ENCODE data around the gene RIN1. TPM values are rescaled to one million over a fixed set of nuclear protein-coding genes. Genes with fewer than 3 reads are reported as not detected.

Gene RIN1
- total and polyA plus RNA-seq, 2 of the 13 experiments (the other 11 are each of a cell fraction or from before 2014, with no cell fraction given), result 2.4 to 4.1 TPM

DNA sequence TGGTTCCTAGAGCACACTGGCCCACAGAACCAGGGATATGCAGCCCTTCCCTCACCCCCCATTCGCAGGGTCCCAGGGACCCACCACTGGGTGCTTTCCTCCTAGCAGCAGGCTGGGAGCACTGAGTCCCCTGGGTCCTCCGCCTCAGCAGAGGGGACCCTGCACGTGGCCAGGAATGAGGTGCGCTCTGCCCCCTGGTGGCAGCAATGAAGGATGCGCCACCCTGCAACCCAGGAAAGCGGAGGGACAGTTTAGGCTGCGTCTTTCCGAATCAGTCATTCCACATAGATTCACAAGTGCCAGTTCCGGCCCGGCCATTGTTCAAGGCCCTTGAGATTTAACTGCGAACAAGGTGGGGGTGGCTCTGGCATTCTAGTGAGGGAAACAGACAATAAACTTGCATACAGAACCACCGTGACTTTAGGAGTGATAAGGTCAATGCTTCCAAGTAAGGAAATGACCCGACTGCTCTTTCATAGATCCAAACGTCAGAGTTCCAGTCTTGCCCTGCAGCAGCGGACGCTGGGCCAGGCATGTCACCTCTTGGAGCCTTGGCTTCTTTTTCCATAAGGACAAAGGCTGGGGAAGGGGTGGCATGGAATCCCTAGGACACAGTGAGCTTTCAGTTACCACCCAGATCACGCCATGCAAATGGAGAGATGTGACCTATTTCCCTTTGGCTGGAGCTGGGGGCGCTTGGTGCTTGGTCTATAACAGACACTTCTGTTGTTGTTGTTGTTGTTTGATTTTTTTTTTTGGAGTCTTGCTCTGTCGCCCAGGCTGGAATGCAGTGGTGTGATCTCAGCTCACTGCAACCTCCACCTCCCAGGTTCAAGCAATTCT, 7.7 kb downstream of the RIN1 start (continued):
- TF ChIP-seq, protein P1, sequence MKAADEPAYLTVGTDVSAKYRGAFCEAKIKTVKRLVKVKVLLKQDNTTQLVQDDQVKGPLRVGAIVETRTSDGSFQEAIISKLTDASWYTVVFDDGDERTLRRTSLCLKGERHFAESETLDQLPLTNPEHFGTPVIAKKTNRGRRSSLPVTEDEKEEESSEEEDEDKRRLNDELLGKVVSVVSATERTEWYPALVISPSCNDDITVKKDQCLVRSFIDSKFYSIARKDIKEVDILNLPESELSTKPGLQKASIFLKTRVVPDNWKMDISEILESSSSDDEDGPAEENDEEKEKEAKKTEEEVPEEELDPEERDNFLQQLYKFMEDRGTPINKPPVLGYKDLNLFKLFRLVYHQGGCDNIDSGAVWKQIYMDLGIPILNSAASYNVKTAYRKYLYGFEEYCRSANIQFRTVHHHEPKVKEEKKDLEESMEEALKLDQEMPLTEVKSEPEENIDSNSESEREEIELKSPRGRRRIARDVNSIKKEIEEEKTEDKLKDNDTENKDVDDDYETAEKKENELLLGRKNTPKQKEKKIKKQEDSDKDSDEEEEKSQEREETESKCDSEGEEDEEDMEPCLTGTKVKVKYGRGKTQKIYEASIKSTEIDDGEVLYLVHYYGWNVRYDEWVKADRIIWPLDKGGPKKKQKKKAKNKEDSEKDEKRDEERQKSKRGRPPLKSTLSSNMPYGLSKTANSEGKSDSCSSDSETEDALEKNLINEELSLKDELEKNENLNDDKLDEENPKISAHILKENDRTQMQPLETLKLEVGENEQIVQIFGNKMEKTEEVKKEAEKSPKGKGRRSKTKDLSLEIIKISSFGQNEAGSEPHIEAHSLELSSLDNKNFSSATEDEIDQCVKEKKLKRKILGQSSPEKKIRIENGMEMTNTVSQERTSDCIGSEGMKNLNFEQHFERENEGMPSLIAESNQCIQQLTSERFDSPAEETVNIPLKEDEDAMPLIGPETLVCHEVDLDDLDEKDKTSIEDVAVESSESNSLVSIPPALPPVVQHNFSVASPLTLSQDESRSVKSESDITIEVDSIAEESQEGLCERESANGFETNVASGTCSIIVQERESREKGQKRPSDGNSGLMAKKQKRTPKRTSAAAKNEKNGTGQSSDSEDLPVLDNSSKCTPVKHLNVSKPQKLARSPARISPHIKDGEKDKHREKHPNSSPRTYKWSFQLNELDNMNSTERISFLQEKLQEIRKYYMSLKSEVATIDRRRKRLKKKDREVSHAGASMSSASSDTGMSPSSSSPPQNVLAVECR (CRISPR knock-in tag; IDR thresholded peaks at IDR 0.05; ENCODE audit: borderline replicate concordance), result peak; percentile 68; the same call in 1 of the 2 replicates
- TF ChIP-seq, protein P2, sequence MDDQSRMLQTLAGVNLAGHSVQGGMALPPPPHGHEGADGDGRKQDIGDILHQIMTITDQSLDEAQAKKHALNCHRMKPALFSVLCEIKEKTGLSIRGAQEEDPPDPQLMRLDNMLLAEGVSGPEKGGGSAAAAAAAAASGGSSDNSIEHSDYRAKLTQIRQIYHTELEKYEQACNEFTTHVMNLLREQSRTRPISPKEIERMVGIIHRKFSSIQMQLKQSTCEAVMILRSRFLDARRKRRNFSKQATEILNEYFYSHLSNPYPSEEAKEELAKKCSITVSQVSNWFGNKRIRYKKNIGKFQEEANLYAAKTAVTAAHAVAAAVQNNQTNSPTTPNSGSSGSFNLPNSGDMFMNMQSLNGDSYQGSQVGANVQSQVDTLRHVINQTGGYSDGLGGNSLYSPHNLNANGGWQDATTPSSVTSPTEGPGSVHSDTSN (CRISPR knock-in tag; IDR thresholded peaks at IDR 0.05; ENCODE audit: borderline replicate concordance), result no peak
- TF ChIP-seq MLLT10 (CRISPR knock-in tag; IDR thresholded peaks at IDR 0.05), result no peak
- no peak for TF ChIP-seq ZNF446 (CRISPR knock-in tag; IDR thresholded peaks at IDR 0.05)
- TF ChIP-seq ZNF678 (CRISPR knock-in tag; IDR thresholded peaks at IDR 0.05), result no peak
- no peak for TF ChIP-seq IKZF1 (IDR thresholded peaks at IDR 0.05)
- peak; percentile 56 for TF ChIP-seq FOSL2 (CRISPR knock-in tag; IDR thresholded peaks at IDR 0.05)
- TF ChIP-seq, protein P3, sequence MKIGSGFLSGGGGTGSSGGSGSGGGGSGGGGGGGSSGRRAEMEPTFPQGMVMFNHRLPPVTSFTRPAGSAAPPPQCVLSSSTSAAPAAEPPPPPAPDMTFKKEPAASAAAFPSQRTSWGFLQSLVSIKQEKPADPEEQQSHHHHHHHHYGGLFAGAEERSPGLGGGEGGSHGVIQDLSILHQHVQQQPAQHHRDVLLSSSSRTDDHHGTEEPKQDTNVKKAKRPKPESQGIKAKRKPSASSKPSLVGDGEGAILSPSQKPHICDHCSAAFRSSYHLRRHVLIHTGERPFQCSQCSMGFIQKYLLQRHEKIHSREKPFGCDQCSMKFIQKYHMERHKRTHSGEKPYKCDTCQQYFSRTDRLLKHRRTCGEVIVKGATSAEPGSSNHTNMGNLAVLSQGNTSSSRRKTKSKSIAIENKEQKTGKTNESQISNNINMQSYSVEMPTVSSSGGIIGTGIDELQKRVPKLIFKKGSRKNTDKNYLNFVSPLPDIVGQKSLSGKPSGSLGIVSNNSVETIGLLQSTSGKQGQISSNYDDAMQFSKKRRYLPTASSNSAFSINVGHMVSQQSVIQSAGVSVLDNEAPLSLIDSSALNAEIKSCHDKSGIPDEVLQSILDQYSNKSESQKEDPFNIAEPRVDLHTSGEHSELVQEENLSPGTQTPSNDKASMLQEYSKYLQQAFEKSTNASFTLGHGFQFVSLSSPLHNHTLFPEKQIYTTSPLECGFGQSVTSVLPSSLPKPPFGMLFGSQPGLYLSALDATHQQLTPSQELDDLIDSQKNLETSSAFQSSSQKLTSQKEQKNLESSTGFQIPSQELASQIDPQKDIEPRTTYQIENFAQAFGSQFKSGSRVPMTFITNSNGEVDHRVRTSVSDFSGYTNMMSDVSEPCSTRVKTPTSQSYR (CRISPR knock-in tag; IDR thresholded peaks at IDR 0.05; ENCODE audit: borderline replicate concordance), result peak; percentile 28; the same call in 1 of the 2 replicates
- no peak for TF ChIP-seq ZNF101 (CRISPR knock-in tag; IDR thresholded peaks at IDR 0.05; ENCODE audit: borderline replicate concordance, low read depth)
- no peak for TF ChIP-seq KMT2A (CRISPR knock-in tag; IDR thresholded peaks at IDR 0.05)
- TF ChIP-seq, protein P4, sequence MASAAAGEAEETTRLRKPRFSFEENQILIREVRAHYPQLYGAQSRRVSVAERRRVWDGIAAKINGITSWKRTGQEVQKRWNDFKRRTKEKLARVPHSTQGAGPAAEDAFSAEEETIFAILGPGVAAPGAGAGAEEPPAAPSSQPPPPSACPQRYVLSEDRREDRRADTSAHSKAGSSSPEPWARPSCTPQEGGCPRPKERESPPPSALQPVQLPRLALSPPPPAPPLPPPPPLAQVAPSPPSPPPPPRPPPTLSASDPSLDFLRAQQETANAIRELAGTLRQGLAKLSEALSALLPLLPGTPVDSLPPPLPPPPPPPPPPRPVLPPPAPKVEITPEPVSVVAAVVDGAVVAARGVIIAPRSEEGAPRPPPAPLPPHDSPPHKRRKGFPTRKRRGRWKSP (CRISPR knock-in tag; IDR thresholded peaks at IDR 0.05), result peak; percentile 97
- TF ChIP-seq ZBTB7A (CRISPR knock-in tag; IDR thresholded peaks at IDR 0.05), result peak; percentile 69; the same call in 1 of the 2 replicates
- TF ChIP-seq PPARG (CRISPR knock-in tag; conservative IDR thresholded peaks at IDR 0.05), result 0 out of 2 replicates have a peak, but pooled peaks have one; percentile 22
- no peak for TF ChIP-seq FIP1L1 (IDR thresholded peaks at IDR 0.05; ENCODE audit: borderline replicate concordance, insufficient read depth, low read depth, low read length)
- no peak; the same call in 1 of the 2 replicates for TF ChIP-seq ARNT2 (CRISPR knock-in tag; IDR thresholded peaks at IDR 0.05; ENCODE audit: low read depth)
- no peak for TF ChIP-seq ZNF33B (CRISPR knock-in tag; IDR thresholded peaks at IDR 0.05)
- TF ChIP-seq AKAP8 (CRISPR knock-in tag; IDR thresholded peaks at IDR 0.05), result 0 out of 2 replicates have a peak, but pooled peaks have one; percentile 56
- TF ChIP-seq SPEN (CRISPR knock-in tag; IDR thresholded peaks at IDR 0.05; ENCODE audit: low read depth), result peak; percentile 78
- TF ChIP-seq ZNF703 (CRISPR knock-in tag; IDR thresholded peaks at IDR 0.05; ENCODE audit: borderline replicate concordance), result no peak

Measured in HepG2 (cell line).